C1 segment of cervical spinal cord (tissue), 14 donors: ENCODE results near the gene RFX2.
"Not testable (repeated sequence)": the region's sequence is repeated elsewhere in the genome, so short reads cannot be mapped to it uniquely, and the experiment has no call there.

Experiments
- DNase-seq, 14 donors: peaks; one replicate each; lab custom pipeline; 2025; lab: John Stamatoyannopoulos, UW

The RFX2 gene

DNA sequence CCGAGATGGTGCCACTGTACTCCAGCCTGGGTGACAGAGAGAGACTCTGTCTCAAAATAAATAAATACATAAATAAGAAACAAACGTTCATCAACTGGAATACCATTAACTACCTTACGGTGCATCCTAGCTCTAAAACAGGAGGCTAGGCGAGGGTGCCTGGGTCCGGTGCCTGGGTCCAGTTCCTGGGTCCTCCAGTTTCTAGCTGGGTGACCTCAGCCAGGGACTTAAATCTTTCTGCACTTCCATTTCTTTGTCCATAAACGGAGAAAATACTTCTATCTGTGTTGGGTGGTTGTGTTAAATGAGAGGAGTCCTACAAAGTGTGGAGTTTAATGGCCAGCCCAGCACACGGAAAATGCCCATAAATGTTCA is 34.0 kb downstream of the RFX2 start:
- DNase-seq, result no peak

DNA sequence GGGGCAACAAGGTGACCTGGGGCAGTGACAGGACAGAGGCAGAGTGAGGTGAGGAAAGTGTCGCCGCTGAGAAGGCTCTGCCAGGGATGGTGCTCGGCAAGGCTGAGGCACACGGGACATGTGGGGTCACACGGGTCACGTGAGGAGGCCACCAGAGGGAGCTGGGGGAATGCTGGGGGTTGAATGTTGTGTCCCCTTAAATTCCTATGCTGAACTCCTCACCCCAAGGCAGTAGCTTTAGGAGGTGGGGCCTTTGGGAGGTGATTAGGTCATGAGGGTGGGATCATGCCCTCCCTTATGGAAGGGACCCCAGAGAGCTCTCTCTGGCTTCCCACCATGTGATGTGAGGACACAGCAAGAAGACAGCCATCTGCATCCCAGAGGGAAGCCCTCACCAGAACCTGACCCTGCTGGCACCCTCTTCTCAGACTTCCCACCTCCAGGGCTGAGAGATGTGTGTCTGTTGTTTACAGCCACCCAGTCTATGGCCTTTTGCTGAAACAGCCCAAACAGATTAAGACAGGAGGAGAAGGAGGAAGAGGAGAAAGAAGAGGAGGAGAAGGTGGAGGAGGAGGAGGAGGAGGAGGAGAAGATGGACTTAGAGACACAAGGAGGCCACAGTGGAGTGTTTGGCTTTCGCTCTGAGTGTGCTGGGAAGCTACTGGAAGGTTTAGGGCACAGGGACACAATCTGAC is 35.4 kb downstream of the RFX2 start:
- no peak for DNase-seq

DNA sequence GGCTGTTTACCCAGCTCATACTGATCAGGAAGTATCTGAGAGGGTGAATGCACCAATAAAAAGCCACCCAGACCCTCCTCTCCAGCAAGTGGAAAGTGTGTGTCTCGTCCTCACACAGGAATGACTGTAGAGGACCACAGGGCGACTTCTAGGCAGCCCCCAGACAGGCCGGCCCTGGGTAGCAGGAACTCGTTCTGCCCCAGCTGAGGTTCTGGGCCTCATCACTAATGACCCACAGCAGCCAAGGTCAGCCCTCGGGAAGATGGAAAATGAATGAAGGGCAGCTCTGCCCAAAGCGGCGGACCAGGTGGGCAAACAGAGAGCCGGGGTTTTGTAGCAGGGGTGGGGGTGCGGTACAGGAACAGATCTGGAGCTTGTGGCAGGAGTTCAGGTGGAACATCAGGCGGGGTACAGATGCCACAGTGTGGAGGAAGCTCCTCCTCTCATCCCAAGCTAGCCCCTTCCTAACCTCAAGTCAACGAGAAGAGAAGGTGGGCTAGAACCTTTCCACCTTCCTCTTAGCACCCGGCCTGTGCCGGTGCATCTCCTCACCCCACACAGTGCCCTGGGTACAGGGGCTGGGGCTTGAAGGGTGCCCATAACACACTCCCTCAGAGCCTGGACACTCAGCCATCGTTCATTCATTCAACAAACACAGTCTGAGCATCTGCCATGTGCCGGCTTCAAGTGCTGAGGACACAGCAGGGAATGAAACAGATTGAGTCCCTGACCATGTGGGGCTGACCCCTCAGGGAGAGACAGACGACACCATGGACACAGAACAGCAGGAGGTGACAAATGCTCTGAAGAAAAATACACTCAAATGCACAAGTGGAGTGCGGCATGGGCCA is 36.2 kb downstream of the RFX2 start:
- no peak for DNase-seq

DNA sequence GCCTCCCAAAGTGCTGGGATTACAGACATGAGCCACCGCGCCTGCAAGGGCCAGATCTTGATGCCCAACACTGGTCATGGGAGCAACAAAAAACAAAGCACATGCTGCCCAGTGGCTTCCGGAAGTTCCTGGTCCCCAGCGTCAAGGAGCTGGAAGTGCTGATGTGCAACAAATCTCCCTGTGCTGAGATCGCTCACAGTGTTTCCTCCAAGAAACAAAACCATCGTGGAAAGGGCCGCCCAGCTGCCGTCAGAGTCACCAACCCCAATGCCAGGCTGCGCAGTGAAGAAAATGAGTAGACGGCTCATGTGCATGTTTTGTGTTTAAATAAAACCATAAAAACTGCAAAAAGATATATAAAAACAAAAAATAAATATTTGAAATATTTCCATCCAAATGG is 37.1 kb downstream of the RFX2 start:
- not testable (repeated sequence) for DNase-seq

DNA sequence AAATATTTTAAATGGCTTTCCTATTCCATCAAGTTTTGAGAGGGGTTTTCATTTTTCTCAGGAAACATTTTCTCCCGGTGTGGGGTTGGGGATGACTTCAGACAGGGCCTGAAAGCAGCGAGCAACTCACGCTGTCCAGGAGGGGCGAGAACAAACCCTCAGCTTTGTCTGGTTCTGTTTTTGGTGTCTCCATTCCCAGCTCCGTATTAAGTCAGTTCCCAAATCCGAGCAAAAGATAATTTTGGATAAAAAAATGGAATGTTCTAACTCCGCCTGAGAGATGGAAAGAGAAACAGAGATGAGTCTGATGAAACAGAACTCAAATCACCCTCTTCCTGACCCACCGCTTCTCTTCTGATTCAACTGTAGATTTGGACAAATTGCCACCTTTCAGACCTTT is 38.4 kb downstream of the RFX2 start:
- DNase-seq, result no peak

DNA sequence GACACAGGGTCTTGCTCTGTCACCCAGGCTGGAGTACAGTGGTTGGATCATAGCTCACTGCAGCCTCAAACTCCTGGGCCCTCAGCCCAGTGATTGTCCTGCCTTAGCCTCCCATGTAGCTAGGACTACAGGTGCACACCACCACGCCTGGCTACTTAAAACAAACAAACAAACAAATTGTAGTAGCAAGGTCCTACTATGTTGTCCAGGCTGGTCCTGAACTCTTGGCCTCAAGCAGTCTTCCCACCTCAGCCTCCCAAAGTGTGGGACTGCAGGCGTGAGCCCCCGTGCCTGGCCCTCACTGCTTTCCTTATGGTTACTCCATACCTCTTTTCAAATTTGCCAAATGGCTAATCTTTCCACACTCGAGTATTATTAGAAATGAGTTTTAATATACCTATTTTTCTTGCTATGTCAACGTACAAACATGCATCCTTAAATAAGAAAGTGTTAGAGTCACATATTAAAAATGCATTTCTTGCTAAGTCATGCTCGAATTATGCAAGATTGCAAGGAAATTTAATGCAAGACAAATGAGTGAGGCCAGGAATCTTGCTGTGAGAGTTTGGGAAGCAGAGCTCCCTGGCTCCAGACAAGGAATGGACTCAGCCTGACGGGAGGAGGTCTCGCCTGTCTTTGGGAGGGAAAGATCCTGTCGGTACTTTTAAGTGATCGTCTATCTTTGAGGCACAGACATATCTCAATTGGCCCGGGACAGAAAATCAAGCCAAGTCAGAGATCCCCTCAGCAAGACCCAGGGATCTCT is 39.4 kb downstream of the RFX2 start:
- DNase-seq, result no peak

DNA sequence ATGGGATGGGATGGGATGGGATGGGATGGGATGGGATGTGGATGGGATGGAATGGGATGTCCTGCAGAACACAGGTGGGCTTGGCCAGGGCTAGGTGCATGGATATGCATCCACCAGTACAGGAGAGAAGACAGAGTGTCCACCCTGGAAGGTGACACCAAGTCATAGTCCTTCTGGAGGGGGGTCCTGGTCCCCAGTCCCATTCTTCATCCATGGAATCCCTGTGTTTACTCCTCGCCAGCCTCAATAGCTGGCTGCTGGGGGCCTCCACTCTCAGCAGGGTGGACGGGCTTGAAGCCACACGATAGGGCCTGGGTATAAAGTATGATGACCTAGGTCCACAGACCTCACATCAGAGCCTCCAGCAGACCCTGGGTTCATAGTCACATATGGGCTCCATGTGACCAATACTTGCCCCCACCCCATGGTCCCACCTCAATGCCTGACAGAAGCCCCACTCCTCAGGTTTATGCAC is 40.1 kb downstream of the RFX2 start:
- DNase-seq, result no peak

DNA sequence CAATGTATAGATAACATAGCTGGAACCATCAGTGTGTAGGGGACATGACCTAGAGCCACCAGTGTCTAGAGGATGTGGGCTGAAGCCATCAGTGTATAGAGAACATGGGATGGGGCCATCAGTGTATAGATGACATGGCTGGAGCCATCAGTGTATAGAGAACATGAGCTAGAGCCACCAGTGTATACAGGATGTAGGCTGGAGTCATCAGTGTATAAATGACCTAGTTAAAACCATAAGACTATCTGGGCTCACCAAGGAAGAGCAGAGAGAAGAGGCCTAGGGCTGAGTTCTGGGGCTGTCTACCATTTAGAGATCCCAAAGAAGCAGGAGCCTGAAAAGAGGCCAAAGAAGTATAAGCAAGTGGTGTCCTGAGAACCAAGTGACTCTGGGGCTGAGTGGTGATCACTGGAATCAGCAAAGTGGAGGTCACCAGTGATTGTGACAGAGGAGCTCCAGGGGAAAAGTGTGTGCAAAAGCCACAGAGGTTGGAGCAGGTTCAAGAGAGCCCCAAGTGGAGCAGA is 41.0 kb downstream of the RFX2 start:
- no peak for DNase-seq

DNA sequence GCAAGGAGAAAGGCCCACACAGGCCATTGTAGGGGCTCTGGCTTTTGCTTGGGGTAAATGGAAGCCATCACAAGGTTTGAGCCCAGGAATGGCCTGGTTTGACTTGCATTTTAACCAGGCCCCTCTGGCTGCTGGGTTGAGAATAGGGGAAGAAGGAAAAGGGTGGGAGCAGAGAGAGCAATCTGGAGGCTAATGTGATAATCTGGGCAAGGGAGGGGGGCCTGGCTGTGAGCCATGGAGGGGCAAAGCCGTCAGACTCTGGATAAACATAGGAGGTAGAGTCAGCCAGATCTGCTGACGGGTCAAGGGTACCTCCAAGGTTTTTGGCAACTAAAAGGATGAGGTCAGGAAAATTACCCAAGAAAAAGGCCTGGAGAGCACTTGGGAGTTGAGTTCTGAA is 41.6 kb downstream of the RFX2 start:
- no peak for DNase-seq

DNA sequence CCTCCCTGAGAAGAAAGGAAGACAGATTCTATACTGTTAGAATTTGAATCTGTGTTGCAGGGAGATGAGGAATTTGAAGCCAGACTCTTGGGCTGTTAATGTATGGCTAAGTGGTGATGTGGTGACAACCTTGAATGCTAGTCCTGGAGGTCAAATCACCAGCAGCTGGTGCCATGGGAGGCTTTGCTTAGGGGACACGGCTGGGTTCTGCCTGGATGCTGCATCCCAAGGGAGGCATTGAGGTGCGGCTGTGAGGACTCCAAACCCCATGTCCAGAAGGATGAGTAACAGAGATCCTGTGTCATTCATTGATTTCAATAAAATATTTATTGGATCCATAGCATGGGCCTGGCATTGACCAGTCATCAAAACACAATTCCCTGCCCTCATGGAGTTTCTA is 42.3 kb downstream of the RFX2 start:
- DNase-seq, result no peak

DNA sequence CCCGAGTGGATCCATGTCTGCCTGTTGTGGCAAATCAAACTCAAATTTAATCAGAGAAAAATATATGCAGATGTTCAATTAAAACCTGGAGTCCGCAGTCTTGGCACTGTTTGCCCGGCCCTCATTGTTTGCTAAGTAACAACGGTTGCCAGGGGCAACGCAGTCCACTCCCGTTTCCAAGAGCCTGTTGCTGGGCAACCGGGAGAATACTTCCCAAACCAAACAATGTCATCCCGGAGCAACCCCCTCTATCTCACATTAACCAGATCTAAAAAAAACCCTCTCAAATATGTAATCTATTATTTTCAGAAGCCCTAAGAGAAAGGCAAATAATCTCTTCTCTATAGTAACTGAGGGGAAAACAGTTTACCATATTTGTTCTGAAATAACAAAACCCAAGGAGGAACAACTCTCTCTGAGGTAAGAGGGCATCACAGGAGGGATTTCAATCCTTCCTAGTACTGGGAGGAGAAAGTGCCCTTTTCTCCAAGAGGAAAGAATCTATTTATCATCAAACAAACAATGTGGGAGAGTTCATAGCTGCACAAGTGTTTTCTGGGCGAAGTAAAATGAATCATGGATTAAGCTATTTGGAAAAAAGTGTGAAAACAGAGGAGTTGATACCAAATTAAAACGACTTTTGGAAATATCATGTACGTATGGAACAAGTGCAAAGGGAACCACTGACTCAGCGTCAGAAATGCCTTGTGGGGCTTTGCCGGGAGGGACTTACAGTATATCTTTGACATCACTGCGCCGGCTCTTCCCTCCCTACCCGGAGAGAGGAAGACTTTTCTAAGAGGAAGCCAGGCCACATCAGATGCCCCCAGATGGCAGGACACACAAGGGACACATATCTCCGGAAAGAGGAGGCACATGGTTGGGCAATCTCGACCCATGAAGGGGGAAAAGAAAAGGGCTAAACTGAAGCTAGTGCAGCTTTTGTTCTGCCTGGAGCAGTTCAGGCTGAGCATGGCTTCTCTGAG is 43.3 kb downstream of the RFX2 start:
- peak in 7 of 14 donors; percentile 8 to 62 (median 32) for DNase-seq

DNA sequence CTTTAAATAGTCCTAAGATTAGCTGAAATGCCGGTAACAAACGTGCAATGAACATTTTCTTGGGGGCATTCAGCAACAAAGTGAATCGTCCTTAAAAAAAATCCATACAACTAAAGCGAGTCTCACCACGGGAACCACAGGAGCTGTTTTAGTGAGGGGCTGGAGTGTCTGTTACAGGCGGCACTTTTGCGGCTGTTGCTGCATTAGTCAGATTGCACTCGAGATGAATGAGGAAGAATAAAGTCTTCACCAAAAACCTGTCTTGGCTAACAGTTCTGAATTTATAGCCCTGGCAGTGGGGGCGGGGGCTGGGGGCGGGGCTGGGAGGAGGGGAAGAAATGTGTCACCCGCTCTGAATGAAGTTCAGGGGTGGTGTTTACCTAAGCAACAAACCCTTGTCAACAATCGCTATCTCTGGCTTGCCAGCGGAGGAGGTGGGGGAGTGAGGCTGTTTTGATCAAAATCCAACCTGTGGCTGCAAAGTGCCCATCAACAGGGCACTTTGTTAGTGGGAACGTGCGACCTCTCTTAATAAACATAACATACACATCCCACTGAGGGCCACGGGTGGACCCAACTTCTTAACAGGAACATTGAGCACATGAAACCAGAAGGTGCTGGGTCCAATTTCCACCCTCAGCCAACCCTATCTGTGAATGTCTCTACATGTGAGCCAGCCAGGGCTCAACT is 44.5 kb downstream of the RFX2 start:
- DNase-seq, result peak in 1 of 14 donors; percentile 49

DNA sequence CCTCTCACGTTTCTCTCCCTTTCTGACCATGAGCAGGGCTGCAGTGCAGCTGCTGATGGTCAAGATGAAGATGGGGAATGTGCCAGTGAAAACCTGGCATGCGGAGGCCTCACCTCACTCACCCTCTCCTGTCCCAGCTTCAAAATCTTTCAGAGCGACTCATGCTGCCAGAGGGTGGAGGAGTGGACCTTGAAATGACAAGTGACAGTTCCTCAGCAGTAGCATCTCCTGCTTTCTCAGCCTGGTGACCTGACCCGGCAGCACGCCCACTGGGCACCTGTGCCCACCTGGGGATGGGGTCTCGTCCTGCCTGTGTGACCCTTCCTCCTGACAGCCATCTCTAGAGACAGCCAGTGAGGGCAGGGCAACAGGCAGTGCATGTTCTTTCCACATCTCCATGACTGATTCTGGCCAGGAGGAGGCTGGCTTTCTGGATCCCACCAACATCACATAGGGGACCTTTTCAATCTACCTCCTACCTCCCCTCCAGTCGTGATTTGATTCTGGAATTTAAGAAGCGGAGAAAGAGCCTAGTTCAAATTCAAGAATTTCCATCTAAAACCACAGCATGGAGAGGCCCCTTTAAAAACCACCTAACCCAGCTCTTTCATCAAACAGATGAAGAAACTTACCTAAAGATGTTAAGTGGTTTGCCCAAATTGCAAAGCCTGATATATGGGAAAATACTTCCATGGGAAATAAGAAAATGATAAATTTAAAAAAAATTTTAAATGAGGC is 45.8 kb downstream of the RFX2 start:
- no peak for DNase-seq

DNA sequence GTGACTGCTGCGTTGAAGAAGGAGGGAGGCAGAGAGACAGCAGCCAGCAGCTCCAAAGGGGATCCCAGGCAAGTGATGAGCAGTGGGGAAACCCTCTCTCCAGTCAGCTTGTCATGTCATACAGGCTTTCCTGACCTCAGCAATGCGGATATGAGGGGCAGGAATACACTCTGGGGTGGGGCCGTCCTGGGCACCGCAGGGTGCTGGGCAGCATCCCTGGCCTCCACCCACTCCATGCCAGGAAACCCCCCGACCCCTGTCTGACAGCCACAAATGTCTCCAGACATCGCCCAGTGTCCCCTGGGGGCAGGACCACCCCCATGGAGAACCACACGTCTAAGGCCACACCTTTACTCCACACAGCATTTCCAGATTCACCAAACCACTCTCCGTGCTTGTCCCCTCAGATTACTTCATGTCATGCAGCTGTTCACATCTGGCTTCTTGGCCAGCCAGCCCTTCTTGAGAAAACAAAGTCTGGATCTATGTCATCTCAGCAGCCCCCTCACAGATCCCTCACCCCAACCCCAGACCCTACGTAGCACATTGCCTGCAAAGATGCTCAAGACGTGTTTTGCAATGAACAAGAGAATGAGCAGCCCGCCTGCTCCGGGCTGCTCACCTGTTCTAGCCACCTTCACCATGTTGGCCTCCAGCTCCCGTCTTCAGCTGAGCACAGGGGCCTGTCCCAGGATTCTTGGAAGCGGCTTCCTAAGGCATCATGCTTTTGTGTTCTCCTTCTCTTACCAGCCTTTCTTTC is 46.5 kb downstream of the RFX2 start:
- DNase-seq, result no peak

DNA sequence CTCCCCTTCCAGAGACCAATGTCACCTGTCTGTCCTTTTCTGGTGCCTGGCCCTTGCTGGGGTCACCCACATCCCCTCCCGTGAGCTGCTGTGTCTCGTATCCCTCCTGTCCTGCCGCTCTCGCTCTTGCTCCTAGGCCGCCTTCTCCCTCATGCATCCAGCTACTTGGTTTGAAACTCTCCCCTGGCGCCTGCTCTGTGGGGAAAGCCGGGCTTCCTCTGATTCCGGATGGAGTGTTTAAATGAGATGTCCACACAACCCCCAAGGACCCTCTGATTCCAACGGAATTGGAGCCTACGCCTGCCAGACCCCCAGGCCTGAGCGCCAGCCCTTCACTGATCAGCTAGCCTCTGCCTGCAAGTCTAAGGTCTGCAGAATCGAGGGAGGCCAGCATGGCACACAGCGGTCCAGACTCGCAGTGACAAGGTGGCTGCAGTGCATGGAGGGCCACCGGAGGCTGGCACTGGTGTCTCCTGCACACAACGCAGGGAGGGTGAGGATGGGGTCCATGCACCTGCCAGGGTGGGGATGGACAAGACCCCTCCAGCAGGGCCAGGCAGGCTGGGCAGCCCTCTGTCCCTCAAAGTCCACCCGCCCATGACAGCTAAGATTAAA is 47.2 kb downstream of the RFX2 start:
- DNase-seq, result no peak

DNA sequence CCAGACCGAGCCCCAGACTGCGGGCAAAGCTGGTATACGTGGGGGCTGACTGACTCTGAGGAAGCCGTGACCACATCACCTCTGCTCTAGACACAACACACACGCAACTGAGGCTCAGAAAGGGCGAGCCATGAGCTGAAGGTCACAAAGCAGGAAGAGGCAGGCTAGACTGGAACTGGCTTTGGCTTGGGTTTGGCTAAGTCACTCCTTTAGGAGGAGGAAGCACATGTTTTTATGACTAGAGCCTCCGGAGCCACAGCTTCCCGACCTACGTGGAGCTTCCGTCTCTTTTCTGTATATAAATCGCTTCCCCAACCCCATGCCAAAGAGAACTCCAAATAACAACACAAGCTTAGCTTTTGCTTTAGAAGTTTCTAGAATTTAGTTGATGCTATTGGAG is 48.0 kb downstream of the RFX2 start:
- DNase-seq, result peak in 4 of 14 donors; percentile 11 to 29 (median 16)

DNA sequence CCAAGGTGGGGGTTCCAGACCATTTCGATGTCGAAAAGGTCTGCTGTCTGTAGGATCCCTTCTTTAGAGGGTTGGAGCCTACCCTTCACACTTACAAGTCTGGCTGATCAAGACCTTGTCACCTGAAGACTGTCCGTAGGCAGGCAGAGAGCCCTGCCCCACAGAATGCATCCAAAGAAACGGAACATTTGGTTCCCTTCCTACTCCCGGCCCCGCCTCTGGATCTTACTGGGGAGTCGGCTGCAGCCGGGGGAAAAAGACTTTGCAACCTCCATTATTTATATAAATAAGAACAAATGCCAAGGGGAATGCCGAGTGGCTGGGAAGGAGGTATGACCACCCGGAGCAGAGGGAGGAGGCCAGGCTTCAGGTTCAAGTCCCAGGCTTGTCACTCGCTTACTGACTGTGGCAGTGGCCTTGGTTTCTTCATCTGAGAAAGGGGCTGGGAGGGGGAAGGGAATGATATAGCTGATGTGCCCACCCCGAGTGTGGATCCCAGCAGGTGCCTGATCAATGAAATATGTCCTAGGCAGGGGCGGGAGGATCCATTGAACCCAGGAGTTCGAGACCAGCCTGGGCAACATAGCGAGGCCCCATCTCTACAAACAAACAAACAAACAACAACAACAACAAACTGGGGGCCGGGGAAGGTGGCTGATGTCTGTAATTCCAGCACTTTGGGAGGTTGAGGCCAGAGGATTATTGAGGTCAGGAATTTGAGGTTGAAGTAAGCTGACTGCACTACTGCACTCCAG is 48.7 kb downstream of the RFX2 start:
- no peak for DNase-seq
